SK-N-SH treated with all-trans-retinoic acid at 6 μM for 48 hours (cell line): ENCODE data around the gene TASP1.

ENCODE experiments used
- ARNTL ChIP-seq: fragments of 450-650 bp; formaldehyde crosslinking; IDR thresholded peaks from 2 replicates; pipeline ENCODE4 v1.5.0; 2020; ENCODE audit warnings: low read depth, mild to moderate bottlenecking, moderate library complexity, borderline replicate concordance
- BACH2 ChIP-seq: fragments of 250-450 bp; sonication (Bioruptor Pico); IDR thresholded peaks from 2 replicates; pipeline ENCODE4 v1.9.0; 2021; ENCODE audit warnings: mild to moderate bottlenecking, borderline replicate concordance
- SNAI2 ChIP-seq: fragments of 250-450 bp; sonication (Bioruptor Pico); IDR thresholded peaks from 2 replicates; pipeline ENCODE4 v1.5.0; 2020; ENCODE audit warnings: mild to moderate bottlenecking, moderate library complexity
- TOX ChIP-seq: fragments of 250-450 bp; sonication (Bioruptor Pico); IDR thresholded peaks from 2 replicates; pipeline ENCODE4 v1.8.0; 2021; ENCODE audit warnings: mild to moderate bottlenecking, moderate library complexity, borderline replicate concordance
- ZFP30 ChIP-seq: fragments of 450-650 bp; formaldehyde crosslinking; IDR thresholded peaks from 2 replicates; pipeline ENCODE4 v1.5.0; 2022; ENCODE audit warnings: mild to moderate bottlenecking, moderate library complexity
- TF ChIP-seq, protein P1 (sequence below): fragments of 250-450 bp; sonication (Bioruptor Pico); IDR thresholded peaks from 2 replicates; pipeline ENCODE4 v1.8.0; 2020; ENCODE audit warnings: mild to moderate bottlenecking, moderate library complexity, borderline replicate concordance
- TF ChIP-seq, protein P2 (sequence below): fragments of 250-450 bp; sonication (Bioruptor Pico); IDR thresholded peaks from 2 replicates; pipeline ENCODE4 v1.5.1; 2020; ENCODE audit warnings: low read depth, mild to moderate bottlenecking, moderate library complexity

DNA sequence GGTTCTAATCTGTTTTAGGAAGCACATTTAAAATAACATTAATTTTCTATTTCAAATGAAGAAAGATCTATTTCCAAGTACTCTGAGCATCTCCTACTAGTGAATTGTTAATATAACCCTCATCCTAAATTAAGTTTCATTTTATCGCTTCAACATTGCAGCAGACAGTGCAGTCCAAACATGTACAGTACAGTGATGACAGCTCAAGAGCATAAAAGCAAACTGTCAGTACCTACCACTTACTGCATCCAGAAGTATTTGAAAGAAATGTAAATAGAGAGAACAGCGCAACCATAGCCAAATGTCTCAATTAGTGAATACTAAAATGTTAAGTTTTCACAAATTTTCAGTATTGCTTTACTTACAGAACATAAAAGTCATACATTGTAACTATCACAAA is 238.3 kb downstream of the TASP1 start:
- TF ChIP-seq SNAI2 (CRISPR knock-in tag) (no peak), BACH2 (no peak), ARNTL (CRISPR knock-in tag) (no peak), TOX (no peak), ZFP30 (CRISPR knock-in tag) (no peak)
- TF ChIP-seq, protein P1, sequence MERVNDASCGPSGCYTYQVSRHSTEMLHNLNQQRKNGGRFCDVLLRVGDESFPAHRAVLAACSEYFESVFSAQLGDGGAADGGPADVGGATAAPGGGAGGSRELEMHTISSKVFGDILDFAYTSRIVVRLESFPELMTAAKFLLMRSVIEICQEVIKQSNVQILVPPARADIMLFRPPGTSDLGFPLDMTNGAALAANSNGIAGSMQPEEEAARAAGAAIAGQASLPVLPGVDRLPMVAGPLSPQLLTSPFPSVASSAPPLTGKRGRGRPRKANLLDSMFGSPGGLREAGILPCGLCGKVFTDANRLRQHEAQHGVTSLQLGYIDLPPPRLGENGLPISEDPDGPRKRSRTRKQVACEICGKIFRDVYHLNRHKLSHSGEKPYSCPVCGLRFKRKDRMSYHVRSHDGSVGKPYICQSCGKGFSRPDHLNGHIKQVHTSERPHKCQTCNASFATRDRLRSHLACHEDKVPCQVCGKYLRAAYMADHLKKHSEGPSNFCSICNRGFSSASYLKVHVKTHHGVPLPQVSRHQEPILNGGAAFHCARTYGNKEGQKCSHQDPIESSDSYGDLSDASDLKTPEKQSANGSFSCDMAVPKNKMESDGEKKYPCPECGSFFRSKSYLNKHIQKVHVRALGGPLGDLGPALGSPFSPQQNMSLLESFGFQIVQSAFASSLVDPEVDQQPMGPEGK: no peak
- TF ChIP-seq, protein P2, sequence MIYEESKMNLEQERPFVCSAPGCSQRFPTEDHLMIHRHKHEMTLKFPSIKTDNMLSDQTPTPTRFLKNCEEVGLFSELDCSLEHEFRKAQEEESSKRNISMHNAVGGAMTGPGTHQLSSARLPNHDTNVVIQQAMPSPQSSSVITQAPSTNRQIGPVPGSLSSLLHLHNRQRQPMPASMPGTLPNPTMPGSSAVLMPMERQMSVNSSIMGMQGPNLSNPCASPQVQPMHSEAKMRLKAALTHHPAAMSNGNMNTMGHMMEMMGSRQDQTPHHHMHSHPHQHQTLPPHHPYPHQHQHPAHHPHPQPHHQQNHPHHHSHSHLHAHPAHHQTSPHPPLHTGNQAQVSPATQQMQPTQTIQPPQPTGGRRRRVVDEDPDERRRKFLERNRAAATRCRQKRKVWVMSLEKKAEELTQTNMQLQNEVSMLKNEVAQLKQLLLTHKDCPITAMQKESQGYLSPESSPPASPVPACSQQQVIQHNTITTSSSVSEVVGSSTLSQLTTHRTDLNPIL: no peak
